ENCODE data around the gene ZNF428.
"Not testable (repeated sequence)": the region's sequence is repeated elsewhere in the genome, so short reads cannot be mapped to it uniquely, and the experiment has no call there.

ZNF428 gene

DNA sequence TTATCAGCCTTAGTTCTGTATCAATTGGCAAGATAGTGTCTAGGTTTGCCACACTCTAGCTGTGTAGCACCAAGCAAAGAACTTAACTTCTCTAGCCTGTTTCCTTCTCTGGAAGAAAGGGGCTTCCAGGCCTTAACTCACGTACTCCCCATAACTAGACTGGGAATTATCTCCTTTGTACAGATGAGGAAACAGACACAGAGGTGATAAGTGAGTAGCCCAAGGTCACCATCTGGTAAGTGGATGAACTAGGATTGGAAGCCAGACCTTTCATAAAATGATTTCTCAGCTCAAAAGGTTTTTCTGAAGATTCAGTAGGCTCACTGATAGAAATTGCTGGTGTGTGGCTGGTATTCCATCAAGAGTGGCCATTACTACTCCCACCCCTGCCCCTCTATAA is 3.1 kb downstream of the ZNF428 start:
- DNase-seq, result no peak

DNA sequence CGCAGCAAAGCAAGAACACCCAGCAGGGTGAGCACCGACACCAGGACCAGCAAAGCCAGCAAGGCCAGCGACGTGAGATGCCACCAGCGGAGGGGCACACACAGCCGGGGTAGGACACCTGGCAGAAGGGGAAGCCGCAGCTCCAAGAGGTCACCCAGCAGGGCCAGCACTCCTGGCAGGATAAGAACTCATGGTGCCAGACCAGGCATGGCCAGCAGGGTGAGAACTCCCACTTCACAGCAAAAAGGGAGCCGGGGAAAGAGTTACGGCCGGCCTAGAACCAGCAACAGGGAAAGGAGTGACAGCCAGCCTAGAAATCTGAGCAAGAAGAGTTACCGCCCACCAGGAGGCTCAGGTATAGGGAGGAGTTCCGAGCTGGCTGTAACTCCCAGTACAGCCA is 7.1 kb downstream of the ZNF428 start:
- DNase-seq, result no peak

DNA sequence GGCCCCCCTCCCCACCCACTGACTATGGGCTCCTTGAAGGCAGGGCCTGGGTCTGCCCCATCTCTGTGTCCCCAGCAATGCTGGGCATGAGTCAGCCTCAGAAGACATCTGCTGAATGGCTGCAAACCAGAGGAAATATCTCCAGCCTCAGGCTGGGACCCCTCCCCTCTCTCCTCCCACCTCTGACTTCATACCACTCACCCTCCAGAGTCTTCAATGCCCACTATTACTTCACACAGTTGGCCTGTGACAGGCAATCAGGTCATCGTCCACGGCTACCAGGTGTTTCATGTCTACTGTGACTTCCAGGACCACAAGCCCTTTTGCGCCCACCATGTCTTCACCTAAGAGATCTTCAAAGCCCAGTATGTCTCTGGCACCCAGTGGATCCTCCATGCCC is 7.6 kb downstream of the ZNF428 start, which contains the start of gene SRRM5:
TSS of gene SRRM5 (plus strand) at position 301 of the 400 bp plus-strand sequence. CDS start at position 335, 34 bp downstream.
- DNase-seq, result no peak

DNA sequence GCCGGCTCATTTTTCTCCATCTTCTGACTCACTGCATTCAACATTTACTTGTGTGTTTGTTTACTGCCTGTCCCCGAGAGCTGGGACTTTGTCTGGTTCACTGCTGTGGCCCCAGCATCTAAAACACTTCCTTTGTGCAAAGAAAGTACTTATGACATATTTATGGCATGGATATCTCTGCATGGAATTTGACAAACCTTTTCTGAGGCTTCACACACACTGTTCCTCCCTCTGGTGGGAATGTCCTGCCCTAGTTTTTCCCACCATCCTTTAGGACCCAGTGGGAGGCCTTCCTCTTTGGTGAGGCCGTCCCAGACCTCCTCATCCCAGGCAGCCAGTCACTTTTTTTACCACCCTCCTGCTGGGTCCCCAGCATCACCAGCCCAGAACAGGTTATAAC is 8.9 kb downstream of the ZNF428 start:
- no peak for DNase-seq

DNA sequence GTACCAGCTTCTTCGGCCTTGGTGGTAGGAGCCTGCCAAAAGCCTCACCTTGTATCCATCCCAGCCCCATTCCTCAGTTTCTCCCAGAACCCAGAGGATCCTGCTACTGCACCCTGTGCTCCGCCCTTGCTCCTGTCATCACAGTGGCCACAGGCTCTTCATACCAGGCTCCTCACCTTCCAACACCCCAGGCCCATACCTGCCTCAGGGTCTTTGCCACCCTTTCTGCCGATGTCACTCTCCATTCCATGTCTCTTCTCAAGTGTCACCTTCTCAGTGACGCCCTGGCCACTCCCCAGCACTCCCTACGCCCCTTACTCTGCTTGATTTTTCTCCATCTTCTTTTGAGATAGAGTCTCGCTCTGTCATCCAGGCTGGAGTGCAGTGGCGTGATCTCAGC is 9.6 kb downstream of the ZNF428 start:
- DNase-seq, result no peak

DNA sequence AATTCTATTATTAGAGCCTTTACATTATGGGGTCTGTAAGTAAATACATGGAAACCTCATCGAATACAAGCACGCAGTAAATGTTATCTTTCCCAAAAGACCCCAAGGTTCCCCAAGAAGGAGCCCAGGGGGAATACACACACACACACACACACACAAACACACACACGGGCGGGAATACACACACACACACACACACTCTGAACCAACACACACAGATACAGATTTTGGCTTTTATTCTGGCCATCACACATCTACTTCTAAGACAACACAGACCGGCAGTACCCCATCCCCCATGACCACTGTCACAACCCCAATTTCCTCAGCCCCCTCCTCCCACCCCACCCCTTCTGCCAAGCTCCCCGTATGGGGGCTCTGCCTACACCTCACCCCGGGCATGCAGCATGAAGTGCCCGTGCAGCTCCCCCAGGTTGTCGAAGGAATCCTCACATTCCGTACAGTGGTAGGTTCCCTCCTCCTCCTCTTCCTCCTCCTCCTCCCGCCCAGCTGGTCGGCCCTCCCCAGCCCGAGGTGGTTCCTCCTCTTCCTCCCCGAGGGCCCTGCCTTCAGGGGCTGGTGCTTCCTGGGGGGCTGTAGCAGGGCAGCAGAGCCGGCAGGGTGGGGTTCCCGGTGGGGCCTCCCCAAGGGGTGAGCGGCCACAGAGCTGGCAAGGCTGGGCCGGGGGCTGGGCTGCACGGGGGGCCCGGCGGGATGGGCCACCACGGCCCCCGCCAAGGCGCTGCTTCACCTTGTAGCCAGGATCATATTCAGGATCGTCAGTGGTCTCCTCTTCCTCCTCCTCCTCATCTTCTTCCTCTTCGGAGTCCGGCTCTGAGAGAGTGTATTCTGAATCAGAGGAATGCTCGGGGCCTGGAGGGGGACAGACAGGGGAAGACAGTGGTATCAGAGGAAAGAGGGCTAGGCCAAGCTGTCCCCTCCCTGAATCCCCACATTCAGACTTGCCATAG is 11.9 kb downstream of the ZNF428 start:
- no peak for DNase-seq

DNA sequence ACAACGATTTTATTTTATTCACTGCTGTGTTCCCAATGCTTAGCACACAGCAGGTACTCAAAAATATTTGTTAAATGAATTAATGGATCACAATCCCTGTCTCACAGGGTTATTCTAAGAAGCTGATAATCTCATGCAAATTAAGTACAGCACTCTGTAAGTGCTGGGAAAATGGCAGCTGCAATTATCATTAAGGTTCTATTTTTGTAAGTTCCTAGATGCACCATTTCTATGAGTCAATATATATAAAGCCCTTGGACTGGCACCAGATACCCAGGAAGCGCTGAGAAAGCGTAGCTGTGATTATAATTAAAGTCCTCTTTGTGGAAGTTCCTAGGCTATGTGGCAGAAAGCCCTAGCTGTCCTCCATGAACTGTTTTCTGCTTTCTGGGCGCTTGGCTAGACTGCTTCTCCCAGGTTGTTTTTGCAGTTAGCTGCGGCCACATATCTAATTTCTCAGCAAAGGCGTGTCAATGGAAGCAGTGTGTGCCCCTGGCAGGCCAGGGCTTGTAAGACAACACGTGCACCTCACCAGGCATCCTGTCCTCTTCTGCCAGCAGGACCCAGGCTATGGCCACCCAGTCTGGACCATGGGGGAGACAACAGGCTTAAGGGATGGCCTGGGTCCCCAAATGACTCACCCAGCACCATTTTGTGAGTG is 12.7 kb downstream of the ZNF428 start:
- no peak for DNase-seq

DNA sequence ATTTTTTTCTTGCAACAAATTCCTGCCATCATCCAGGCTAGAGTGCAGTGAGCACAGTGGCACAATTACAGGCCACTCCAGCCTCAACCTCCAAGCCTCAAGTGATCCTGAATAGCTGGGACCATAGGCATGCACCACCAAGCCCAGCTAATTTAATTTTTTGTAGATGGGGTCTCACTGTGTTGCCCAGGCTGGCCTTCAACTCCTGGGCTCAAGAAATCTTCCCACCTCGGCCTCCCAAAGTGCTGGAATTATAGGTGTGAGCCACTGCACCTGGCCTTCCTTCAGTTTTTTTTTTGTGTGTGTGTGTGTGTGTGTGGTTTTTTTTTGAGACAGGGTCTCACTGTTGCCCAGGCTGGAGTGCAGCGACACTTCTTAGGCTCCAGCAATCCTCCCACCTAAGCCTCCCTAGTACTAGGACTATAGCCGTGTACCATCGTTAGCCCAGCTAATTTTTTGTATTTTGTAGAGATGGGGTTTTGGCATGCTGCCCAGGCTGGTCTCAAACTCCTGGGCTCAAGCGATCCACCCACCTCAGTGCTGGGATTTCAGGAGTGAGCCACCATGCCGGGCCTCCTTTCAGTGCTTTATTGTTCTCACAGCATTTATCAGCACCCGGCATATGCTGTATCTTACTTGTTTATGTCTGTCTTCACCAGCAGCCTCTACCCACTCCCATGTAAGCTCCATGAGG is 13.4 kb downstream of the ZNF428 start:
- no peak for DNase-seq

DNA sequence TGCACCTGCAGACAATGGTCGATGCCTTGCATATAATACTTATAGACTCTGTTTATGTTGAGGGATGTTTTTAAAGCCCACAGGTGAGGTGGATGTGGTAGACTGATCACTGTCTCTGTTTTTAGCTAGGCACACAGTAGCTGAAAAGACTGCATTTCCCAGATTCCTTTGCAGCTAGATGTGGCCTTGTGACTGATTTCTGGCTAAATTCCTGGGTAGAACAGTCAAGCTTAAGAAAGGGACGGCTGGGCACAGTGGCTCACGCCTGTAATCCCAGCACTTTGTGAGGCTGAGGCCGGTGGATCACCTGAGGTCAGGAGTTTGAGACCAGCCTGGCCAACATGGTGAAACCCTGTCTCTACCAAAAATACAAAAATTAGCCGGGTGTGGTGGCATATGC is 19.1 kb downstream of the ZNF428 start:
- DNase-seq, result not testable (repeated sequence)

DNA sequence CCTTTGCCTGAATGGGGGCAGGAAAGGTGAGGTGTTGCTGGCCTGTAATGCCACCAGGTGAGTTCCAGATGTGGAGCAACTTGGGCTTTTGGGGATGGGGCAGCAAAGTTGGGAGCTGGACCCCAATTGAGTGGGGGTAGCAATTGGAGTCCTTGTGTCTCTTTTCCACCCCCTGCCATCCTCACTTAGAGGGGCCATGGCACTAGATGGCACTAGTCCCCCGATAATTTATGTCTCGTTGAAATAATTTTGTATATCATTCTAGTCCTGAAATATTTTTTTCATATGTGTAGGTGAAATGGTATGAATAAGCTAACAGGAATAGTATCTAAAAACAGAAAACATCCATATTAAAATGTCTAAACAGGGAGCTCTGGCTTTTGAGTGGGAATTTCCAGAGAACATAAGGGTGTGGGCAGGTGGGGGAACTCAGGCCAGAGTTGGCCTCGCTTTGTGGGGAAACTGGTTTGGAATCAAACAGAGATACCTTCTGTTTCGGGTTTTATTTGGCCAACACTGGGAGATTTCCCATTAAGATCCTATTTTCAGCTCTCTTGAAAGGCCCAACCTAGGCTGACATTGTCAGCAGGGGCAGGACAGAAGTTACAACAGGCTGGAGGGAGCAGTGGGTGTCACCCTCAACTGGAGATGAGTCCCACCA is 19.7 kb downstream of the ZNF428 start:
- DNase-seq, result no peak

DNA sequence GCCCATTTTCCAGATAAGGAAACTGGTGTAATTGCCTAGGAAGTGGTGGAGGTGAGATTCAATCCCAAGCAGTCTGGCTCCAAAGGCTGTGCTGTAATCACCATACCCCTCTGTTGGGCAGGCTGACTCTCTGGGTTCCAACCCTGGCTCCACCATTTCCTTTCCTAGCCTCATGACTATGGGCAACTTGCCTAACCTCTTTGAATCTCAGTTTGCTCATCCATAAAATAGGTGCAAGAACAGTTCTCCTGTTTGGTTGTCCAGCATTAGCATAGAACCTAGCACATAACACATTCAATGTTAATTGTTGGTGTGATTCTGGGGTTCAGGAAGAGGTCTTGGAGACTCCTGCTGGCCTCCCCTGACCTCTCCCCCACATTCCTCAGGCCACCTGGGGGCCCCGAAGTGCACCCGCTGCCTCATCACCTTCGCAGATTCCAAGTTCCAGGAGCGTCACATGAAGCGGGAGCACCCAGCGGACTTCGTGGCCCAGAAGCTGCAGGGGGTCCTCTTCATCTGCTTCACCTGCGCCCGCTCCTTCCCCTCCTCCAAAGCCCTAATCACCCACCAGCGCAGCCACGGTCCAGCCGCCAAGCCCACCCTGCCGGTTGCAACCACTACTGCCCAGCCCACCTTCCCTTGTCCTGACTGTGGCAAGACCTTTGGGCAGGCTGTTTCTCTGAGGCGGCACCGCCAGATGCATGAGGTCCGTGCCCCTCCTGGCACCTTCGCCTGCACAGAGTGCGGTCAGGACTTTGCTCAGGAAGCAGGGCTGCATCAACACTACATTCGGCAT is 20.8 kb downstream of the ZNF428 start:
- no peak for DNase-seq

DNA sequence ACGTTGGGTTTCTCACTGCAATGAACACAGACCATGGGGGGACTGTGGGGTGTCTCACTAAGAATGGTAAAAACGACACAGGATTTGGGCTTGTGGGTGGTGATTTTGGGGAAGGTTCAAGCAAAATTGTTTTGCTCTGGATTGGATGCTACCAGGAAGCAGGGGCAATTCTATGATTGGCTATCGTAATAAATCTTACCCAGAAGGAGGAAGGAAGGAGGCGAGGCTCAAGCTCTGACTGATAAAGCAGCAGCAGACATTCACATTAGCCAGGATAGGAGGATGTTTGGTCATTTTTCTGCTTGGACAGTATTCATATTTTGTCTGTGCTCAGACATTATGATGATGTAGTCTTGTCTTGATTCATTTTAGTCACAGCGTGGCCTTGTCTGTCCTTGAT is 21.6 kb downstream of the ZNF428 start:
- no peak for DNase-seq

DNA sequence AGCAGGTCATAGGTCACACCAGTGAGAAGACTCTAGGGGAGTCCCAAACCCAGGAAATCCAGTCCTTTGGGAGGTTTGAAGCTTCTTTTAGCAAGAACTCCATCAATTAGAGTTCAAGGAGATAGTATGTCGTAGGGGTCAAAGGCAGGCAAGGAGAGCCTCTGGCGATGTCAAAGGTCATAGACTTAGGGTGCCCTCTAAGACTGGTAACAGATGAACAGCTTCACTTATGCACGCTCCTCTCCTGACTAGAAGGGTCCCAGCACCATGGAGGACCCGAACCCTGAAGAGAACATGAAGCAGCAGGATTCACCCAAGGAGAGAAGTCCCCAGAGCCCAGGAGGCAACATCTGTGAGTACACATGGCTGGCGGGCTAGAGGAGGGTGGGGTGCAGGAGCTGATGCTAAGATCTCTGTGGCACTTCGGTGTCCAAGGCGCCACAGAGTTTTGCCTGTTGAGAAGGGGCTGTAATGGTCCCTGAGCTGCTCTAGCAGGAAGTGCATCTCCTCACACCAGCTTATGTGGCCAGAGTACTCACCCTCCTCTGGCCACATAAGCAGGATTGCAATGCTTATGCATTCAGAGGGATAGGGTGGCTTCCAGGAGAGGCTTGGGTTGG is 22.5 kb downstream of the ZNF428 start:
- DNase-seq, result no peak

DNA sequence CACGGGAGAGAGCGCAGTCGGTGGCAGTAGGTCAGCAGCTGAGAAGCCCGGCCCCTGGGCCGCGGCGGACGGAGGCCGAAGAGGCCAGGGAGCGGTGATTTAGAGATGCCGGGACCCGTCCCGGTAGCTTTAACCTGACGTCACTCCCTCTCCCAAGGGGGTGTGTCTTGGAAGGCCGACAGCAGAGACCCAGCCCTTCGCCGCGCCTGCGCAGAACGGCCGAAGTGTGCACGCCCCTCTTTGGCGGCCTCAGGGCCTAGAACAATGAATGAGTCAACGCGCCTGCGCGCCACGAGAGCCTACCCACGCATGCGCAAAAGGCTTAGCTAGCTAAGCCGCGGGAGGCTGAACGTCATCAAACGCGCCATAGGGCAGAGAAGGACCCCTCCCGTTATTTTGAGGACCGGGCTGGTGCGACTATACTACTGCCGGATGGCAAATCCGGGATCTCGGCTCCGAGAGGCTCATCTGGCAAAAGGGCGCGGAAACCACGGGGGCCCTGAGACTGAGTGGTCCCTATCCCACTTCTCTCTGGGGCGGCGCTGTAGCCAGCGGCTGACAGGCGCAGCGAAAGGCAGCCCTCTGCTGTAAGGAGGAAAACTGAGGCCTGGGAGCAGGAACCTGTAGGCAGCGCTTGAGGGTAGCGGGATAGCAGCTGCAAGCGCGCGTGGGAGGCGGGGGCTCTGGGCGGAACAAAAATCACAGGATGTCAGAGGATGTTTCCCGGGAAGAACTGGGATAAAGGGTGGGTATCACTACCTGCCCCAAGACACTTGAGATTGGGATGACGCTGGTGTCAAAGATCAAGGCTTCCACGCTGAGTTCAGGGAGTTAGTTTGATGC is 23.2 kb downstream of the ZNF428 start, which contains the start of the genes IRGQ and ZNF576:
TSS of gene IRGQ (minus strand) at position 136 of the 843 bp plus-strand sequence. CDS start 796 bp downstream, outside the sequence.
TSS of gene ZNF576 (plus strand) at position 597 of the 843 bp plus-strand sequence. CDS start 514 bp downstream, outside the sequence.
- DNase-seq, result peak; percentile 100

DNA sequence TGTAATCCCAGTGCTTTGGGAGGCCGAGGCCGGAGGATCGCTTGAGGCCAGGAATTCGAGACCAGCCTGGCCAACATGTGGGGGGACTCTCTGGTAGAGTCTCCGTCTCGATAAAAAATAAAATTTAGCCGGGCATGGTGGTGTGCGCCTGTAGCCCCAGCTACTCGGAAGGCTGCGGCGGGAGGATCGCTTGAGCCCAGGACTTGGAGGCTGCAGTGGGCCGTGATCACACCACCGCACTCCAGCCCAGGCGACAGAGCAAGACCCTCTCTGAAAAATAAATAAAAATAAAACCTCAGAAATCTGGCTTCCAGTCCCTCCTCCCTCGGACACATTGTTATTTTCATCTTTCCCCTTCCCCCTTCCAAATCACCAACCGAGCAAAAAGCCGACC is 23.8 kb downstream of the ZNF428 start:
- no peak for DNase-seq

DNA sequence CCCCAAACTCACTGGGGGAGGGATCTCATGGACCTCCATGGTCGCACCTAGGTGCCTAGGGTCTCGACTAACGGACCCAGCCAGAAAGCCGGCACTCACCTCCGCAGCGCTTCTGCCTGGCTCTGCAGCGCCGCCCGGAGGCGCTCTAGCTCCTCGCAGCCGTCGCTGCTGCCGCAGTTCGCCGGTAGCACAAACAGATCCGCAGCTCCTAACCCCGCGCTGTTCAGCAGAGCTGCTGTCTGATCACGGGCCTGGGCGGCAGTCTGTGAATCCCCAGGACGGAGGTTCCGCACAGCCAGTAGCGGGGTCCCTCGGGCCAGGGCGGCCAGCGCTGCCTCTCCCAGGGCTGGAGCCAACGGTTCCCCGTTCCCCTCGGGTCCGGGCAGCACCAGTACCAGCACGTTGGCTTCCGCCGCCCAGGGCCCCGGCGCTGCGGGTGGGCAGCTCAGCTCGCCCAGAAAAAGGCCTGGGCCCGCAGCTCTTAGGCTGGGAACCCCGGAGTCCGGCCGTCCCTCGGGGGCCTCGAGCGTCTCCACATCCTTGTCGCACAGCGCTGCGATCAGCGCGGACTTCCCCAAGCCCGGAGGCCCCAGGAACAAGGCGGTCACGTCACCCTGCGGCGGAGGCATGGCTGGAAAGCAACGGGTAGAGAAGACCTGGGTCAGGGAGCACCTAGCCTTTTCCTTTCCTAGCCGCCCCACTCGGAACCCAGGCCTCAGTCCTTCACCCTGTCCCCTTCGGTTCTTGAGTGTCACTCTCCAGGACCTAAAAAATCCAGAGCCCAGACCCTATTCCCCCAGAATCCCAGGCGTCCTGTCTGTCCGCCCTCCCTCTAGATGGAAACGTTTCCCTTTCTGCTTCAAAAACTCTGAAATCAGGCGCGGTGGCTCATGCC is 24.5 kb downstream of the ZNF428 start:
- DNase-seq, result peak; percentile 64 to 73

DNA sequence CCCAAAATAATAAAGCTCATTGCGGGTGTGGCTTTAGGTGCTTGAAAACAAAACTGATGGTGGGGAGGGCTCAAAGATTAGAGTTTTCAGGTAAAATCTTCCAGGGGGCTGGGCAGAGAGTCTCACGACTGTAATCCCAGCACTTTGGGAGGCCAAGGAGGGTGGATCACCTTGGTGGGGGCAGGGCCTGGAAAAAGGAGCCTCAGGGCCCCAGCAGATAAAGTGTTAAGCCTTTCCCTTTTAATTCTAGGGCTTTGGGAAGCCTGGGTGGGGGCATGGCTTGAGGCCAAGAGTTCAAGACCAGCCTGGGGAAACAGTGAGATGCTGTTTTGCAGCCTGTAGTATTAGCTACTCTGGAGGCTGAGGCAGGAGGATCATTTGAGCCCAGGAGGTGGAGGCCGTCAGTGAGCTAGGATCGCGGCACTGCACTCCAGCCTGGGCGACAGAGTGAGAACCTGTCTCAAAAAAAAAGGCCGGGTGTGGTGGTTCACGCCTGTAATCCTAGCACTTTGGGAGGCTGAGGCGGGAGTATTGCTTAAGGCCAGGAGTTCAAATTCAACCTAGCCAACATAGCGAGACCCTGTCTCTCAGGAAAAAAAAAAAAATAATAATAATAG is 25.2 kb downstream of the ZNF428 start:
- DNase-seq, result no peak

DNA sequence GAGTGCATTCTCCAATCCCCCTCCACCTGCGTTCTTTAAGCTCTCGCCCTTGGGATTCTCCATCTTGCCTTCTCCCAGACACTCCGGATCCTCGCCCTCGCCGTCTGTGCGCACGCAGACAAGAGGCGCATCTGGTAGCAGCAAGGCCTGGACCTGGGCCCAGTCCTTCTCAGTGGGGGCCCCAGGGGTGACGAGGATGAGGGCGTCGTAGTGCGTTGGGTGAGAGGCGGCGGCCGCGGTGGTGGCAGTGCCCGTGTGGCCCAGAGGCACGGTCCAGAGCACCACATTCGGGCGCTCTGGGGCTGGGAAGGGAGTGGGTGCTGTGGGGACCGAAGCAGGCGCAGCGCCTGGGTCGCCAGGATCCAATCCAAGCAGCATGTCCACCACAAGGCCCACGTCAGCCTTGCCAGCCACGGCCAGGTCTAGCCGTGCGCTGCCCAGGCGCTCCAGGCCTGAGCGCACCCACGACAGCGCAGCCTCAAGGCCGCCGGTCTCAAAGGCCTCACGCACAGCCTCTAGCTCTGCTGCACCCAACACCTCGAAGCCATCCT is 26.6 kb downstream of the ZNF428 start:
- DNase-seq, result no peak

Measured in activated CD4-positive, alpha-beta T cell treated with anti-CD3 and anti-CD28 coated beads for 4 hours (primary cell).